Vagina (tissue), 2 donors: Measurements from ENCODE around the gene TBXA2R. TPM values are rescaled to one million over a fixed set of nuclear protein-coding genes. Genes with fewer than 3 reads are reported as not detected.

ENCODE experiments used
- DNase-seq, 2 donors: peaks; one replicate each; pipeline ENCODE4 v3.0.0-alpha.2; 2017; ENCODE audit errors: extremely low spot score in 2 of 2
- H3K27ac ChIP-seq: fragments of 200-600 bp; sonication (generic); one replicate; pipeline ENCODE4 v1.5.1; 2019
- H3K27me3 ChIP-seq: fragments of 200-600 bp; sonication (generic); one replicate; pipeline ENCODE4 v1.5.1; 2019
- H3K36me3 ChIP-seq, 2 donors: fragments of 200-600 bp; sonication (generic); one replicate each; pipeline ENCODE4 v1.5.1; 2017 to 2019
- H3K4me1 ChIP-seq: fragments of 200-600 bp; sonication (generic); one replicate; pipeline ENCODE4 v1.5.1; 2019
- H3K4me3 ChIP-seq, 2 donors: fragments of 200-600 bp; sonication (generic); 1 replicate in 1 of 2; 2 replicates in 1 of 2; pipeline ENCODE4 v1.5.1; 2016 to 2019
- H3K9me3 ChIP-seq: fragments of 200-600 bp; sonication (generic); one replicate; pipeline ENCODE4 v1.5.1; 2019
- POLR2A ChIP-seq, 2 donors: fragments of 450-650 bp; IDR thresholded peaks; one replicate each; pipeline ENCODE4 v1.6.1; 2017; ENCODE audit warnings: antibody characterized with exemption in 2 of 2, mild to moderate bottlenecking in 2 of 2, moderate library complexity in 2 of 2
- POLR2AphosphoS5 ChIP-seq, 2 donors: sonication (generic); formaldehyde crosslinking; IDR thresholded peaks; one replicate each; pipeline ENCODE4 v1.9.0; 2017; ENCODE audit warnings: antibody characterized with exemption in 2 of 2, mild to moderate bottlenecking in 2 of 2, low read depth in 1 of 2; ENCODE audit not compliant: insufficient read depth in 1 of 2
- intact Hi-C: fragments of 100-400 bp; cut with DNase I; formaldehyde crosslinking; loops from one replicate; pipeline ENCODE4 v1.15.1; 2023
- total RNA-seq: library from RNA; depleted of rRNA; stranded (reverse); fragments of >200 nt; gene quantifications from one replicate; pipeline ENCODE4 v1.2.3, GENCODE V29; 2016
- TF ChIP-seq, protein P1 (sequence below), 3 experiments: fragments of 450-650 bp in 2 of 3; fragments of 200-600 bp in 1 of 3; sonication (generic) in 1 of 3; IDR thresholded peaks; one replicate each; pipeline ENCODE4 v1.5.1; 2017 to 2019; ENCODE audit warnings: antibody characterized with exemption in 3 of 3, mild to moderate bottlenecking in 2 of 3, moderate library complexity in 2 of 3

TBXA2R gene
- total RNA-seq, 1 donor from 2014 or later = 1.7 TPM

DNA sequence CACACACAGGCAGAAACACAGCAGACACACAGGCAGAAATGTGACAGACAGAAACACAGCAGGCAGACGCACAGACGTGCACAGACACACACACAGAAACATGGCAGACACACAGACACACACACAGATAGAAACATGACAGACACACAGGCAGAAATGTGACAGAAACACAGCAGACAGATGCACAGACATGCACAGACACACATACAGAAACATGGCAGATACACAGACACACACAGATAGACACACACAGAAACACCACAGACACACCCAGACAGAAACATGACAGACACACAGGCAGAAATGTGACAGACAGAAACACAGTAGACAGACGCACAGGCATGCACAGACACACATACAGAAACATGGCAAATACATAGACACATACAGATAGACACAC is 1.3 kb downstream of the TBXA2R start:
- H3K27me3 ChIP-seq = no peaks in the 10 kb centered on the region
- H3K9me3 ChIP-seq = no peaks in the 10 kb centered on the region
- TF ChIP-seq, protein P1, sequence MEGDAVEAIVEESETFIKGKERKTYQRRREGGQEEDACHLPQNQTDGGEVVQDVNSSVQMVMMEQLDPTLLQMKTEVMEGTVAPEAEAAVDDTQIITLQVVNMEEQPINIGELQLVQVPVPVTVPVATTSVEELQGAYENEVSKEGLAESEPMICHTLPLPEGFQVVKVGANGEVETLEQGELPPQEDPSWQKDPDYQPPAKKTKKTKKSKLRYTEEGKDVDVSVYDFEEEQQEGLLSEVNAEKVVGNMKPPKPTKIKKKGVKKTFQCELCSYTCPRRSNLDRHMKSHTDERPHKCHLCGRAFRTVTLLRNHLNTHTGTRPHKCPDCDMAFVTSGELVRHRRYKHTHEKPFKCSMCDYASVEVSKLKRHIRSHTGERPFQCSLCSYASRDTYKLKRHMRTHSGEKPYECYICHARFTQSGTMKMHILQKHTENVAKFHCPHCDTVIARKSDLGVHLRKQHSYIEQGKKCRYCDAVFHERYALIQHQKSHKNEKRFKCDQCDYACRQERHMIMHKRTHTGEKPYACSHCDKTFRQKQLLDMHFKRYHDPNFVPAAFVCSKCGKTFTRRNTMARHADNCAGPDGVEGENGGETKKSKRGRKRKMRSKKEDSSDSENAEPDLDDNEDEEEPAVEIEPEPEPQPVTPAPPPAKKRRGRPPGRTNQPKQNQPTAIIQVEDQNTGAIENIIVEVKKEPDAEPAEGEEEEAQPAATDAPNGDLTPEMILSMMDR (IDR thresholded peaks at IDR 0.05) = no peak
- TF ChIP-seq POLR2A (IDR thresholded peaks at IDR 0.05) (no peak), POLR2AphosphoS5 (IDR thresholded peaks at IDR 0.05; ENCODE audit: insufficient read depth in 1 of 2, low read depth in 1 of 2) (no peak)
- intact Hi-C loops = no loop called here
- H3K4me1 ChIP-seq = peaks cover 55% of the 10 kb centered on the region
- H3K27ac ChIP-seq = no peak overlapping the region
- peak overlapping the region in 1 of 2 donors; percentile 62 for H3K4me3 ChIP-seq
- no peak for DNase-seq
- no peaks in the 10 kb centered on the region for H3K36me3 ChIP-seq

DNA sequence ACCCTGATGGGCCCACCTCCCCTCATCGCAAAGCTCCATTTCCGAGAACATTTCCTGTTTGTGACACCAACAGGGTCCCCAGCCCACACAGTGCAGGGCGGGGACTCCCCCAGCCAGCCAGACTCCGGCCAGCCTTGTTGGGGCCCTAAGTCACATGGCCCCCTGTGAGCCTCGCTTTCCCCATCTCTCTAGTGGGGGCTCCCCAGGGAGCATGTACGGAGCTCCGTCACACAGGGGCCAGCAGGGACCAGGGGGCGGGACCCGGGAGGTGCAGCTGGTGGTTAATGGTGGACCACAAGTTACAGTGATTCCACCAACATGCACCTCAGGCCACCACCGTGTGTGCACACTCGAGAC is 1.7 kb downstream of the TBXA2R start:
- no peaks in the 10 kb centered on the region for H3K36me3 ChIP-seq
- H3K4me3 ChIP-seq = peak overlapping the region in 1 of 2 donors; percentile 6
- H3K9me3 ChIP-seq = no peaks in the 10 kb centered on the region
- H3K27me3 ChIP-seq = no peaks in the 10 kb centered on the region
- peaks cover 55% of the 10 kb centered on the region for H3K4me1 ChIP-seq
- intact Hi-C loops = no loop called here
- no peak for DNase-seq
- peak overlapping the region; percentile 45 for H3K27ac ChIP-seq
- TF ChIP-seq, protein P1 (IDR thresholded peaks at IDR 0.05) = no peak
- TF ChIP-seq POLR2AphosphoS5 (IDR thresholded peaks at IDR 0.05; ENCODE audit: insufficient read depth in 1 of 2, low read depth in 1 of 2) = no peak
- TF ChIP-seq POLR2A (IDR thresholded peaks at IDR 0.05) = no peak

DNA sequence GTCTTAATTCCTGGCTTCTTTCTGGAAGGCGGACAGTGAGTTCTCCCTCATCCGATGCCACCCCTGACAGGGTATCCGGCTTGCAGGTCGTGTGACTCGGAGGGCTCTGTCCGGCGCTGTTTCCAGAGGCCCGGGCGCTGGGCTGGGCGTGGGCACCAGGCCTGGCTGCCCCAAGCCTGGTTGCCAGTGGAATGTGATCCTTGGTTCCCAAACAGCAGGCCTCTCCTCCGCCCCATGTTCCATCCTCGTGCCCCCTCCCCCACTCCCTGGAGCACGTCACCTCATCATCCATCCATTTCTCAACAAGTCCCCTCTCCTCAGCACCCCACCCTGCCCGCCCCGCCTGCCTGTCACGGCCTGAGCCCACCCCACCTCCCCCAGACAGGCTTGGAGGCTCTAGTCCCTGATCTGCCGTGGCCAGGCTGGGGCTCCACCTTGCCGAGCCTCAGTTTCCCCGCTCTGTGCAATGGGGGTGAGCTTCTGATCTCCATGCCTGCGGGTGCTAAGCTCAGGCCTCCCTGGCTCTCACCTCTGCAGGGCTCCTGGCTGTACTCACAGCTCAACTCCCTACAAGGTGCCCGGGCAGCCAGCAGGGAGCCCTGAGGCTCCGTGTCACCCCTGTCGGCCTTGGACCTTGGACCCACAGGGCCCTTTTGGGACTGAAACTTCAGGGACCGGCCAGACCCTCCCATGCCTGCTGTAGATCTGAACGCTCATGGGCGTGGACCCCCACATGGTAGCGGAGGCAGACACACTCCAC is 2.3 kb downstream of the TBXA2R start:
- no peaks in the 10 kb centered on the region for H3K9me3 ChIP-seq
- peaks cover 55% of the 10 kb centered on the region for H3K4me1 ChIP-seq
- no peak for DNase-seq
- H3K27me3 ChIP-seq = no peaks in the 10 kb centered on the region
- peak overlapping the region in 1 of 2 donors; percentile 6 for H3K4me3 ChIP-seq
- TF ChIP-seq POLR2AphosphoS5 (IDR thresholded peaks at IDR 0.05; ENCODE audit: insufficient read depth in 1 of 2, low read depth in 1 of 2) (no peak), POLR2A (IDR thresholded peaks at IDR 0.05) (no peak)
- TF ChIP-seq, protein P1 (IDR thresholded peaks at IDR 0.05) = no peak
- no peaks in the 10 kb centered on the region for H3K36me3 ChIP-seq
- H3K27ac ChIP-seq = peak overlapping the region; percentile 45
- intact Hi-C loops = no loop called here

DNA sequence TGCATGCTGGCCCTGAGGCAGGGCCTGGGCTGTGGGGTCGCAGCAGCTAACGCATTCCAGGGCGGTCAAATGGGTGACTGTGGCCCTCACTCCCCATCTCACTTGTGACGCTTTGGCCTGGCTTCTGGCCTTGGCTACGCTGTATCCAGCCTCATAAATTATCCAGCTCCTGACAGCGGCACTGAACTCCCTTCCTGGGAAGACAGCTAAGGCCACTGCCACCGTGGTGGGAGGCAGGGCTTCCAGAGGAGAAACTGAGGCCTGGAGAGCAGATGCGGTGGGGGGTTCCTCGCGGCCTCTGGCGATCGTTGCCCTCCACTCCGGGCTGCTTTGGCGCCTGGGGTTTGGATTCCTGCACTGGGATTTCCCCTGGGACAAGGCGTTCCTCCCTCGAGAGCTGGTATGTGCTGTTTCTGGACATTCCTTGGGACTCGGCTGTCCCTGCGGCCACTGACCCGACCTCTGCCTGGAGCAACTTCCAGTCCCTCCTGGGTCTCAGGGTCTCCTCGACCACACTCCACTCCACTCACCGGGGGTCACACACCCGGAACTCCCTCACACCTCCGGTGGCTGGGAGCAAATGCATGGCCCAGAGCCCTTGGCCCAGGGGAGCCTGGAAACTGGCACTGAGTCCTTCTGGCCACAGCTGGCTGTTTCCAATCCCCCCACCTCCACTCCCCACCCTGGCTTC is 3.4 kb downstream of the TBXA2R start:
- Histone ChIP-seq H3K27me3 (no peaks in the 10 kb centered on the region), H3K4me1 (peaks cover 45% of the 10 kb centered on the region), H3K9me3 (no peaks in the 10 kb centered on the region), H3K4me3 (no peak overlapping the region), H3K36me3 (no peaks in the 10 kb centered on the region), H3K27ac (peak overlapping the region; percentile 45)
- DNase-seq = no peak
- intact Hi-C loops = no loop called here
- TF ChIP-seq POLR2AphosphoS5 (IDR thresholded peaks at IDR 0.05; ENCODE audit: insufficient read depth in 1 of 2, low read depth in 1 of 2) (peak in 1 of 2 donors; percentile 61), POLR2A (IDR thresholded peaks at IDR 0.05) (no peak)
- TF ChIP-seq, protein P1 (IDR thresholded peaks at IDR 0.05) = no peak

DNA sequence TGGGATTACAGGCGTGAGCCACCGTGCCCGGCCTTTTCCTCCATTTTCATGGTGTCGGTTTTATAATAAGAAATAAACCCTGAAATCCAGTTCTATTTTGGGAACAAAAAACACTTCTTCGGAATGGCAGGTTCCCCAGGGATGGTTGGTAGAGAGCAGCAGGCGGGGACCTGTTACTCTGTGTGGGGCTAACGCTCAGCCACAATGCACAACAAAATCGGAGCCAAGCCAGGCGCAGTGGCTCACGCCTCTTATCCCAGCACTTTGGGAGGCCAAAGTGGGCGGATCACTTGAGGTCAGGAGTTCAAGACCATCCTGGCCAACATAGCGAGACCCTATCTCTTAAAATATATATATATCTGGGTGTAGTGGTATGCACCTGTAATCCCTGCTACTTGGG is 5.7 kb downstream of the TBXA2R start:
- Histone ChIP-seq H3K36me3 (no peaks in the 10 kb centered on the region), H3K9me3 (no peaks in the 10 kb centered on the region), H3K4me1 (peaks cover 25% of the 10 kb centered on the region), H3K27me3 (no peaks in the 10 kb centered on the region), H3K27ac (no peak overlapping the region), H3K4me3 (no peak overlapping the region)
- DNase-seq = no peak
- TF ChIP-seq, protein P1 (IDR thresholded peaks at IDR 0.05) = no peak
- TF ChIP-seq POLR2AphosphoS5 (IDR thresholded peaks at IDR 0.05; ENCODE audit: insufficient read depth in 1 of 2, low read depth in 1 of 2) (no peak), POLR2A (IDR thresholded peaks at IDR 0.05) (no peak)
- intact Hi-C loops = no loop called here
